GM12865 (cell line): ENCODE data around the gene NUDT22.

Experiments used
- DNase-seq: peaks from one replicate; pipeline ENCODE4 v3.0.0; 2010; ENCODE audit warnings: low read depth
- H3K4me3 ChIP-seq: 2 replicates; pipeline ENCODE4 v1.5.1; 2011; ENCODE audit warnings: mild to moderate bottlenecking, low read depth, low read length, control low read depth
- CTCF ChIP-seq: IDR thresholded peaks from 2 replicates; pipeline ENCODE4 v1.5.1; 2011; ENCODE audit warnings: low read length, control low read depth, low read depth, inconsistent platforms; ENCODE audit not compliant: insufficient read depth; ENCODE audit errors: missing control alignments

NUDT22 gene

GRCh38 chr11:64206457-64207255 lies 19.4 kb upstream of the NUDT22 start, which contains the start of gene FERMT3:
Gene FERMT3, plus strand, starts transcription at chr11:64206721. Its CDS starts 644 bp downstream, at chr11:64207365.
- H3K4me3 ChIP-seq: peak within 1 kb of the TSS; percentile 65
- no peak for TF ChIP-seq CTCF
- DNase-seq: peak; percentile 84

- TF ChIP-seq CTCF: no peak
- peak overlapping the region; percentile 65 for H3K4me3 ChIP-seq
These were observed 18.6 kb upstream of the NUDT22 start for GRCh38 chr11:64207256-64208085.

GRCh38 chr11:64208086-64208795 lies 17.8 kb upstream of the NUDT22 start:
- DNase-seq: no peak
- no peak for TF ChIP-seq CTCF
- peak overlapping the region; percentile 65 for H3K4me3 ChIP-seq

More at GRCh38 chr11:64207256-64208085, 18.6 kb upstream of the NUDT22 start:
- DNase-seq: peak; percentile 91

- no peak for TF ChIP-seq CTCF
- no peak overlapping the region for H3K4me3 ChIP-seq
- no peak for DNase-seq
These were observed 17.1 kb upstream of the NUDT22 start for GRCh38 chr11:64208796-64209562.

GRCh38 chr11:64209563-64209843 lies 16.6 kb upstream of the NUDT22 start:
- DNase-seq: no peak
- H3K4me3 ChIP-seq: no peak overlapping the region
- TF ChIP-seq CTCF: no peak
